Activated naive CD8-positive, alpha-beta T cell (primary cell): Measurements from ENCODE around the gene ANKDD1A.

ENCODE experiments used
- H3K27ac Mint-ChIP-seq: one replicate; pipeline ENCODE4 v1.8.0; 2021; ENCODE audit warnings: mixed read lengths
- H3K27me3 Mint-ChIP-seq: one replicate; pipeline ENCODE4 v1.8.0; 2021; ENCODE audit warnings: mixed read lengths
- H3K36me3 Mint-ChIP-seq: one replicate; pipeline ENCODE4 v1.8.0; 2021; ENCODE audit warnings: mixed read lengths
- H3K4me1 Mint-ChIP-seq: one replicate; pipeline ENCODE4 v1.8.0; 2021; ENCODE audit warnings: low read depth, mixed read lengths
- H3K4me3 Mint-ChIP-seq: one replicate; pipeline ENCODE4 v1.8.0; 2021; ENCODE audit warnings: mild to moderate bottlenecking, mixed read lengths
- H3K9me3 Mint-ChIP-seq: one replicate; pipeline ENCODE4 v1.8.0; 2021; ENCODE audit warnings: low read depth, mixed read lengths

The ANKDD1A gene

GRCh38 chr15:64911311-64912186 is at the start of gene ANKDD1A:
ANKDD1A (plus strand) TSS chr15:64911902; CDS start chr15:64911931, 29 bp downstream.
- H3K27me3 Mint-ChIP-seq = no peaks in the 10 kb centered on the region
- H3K4me1 Mint-ChIP-seq = peaks cover 14% of the 10 kb centered on the region
- H3K27ac Mint-ChIP-seq = no peak within 1 kb of the TSS
- peak within 1 kb of the TSS; percentile 73 for H3K4me3 Mint-ChIP-seq
- H3K9me3 Mint-ChIP-seq = no peaks in the 10 kb centered on the region
- H3K36me3 Mint-ChIP-seq = no peaks in the 10 kb centered on the region

GRCh38 chr15:64861960-64862359 is 49.7 kb upstream of the ANKDD1A start:
- Mint-ChIP-seq H3K36me3 (no peaks in the 10 kb centered on the region), H3K9me3 (no peaks in the 10 kb centered on the region), H3K4me3 (no peak overlapping the region), H3K27me3 (no peaks in the 10 kb centered on the region), H3K4me1 (peaks cover 12% of the 10 kb centered on the region), H3K27ac (no peak overlapping the region)

GRCh38 chr15:64862408-64862807 is 49.3 kb upstream of the ANKDD1A start:
- Mint-ChIP-seq H3K36me3 (no peaks in the 10 kb centered on the region), H3K27ac (no peak overlapping the region), H3K4me1 (peaks cover 8% of the 10 kb centered on the region), H3K27me3 (no peaks in the 10 kb centered on the region), H3K4me3 (no peak overlapping the region), H3K9me3 (no peaks in the 10 kb centered on the region)

- Mint-ChIP-seq H3K27ac (no peak overlapping the region), H3K4me1 (no peaks in the 10 kb centered on the region), H3K4me3 (no peak overlapping the region), H3K27me3 (no peaks in the 10 kb centered on the region), H3K36me3 (no peaks in the 10 kb centered on the region), H3K9me3 (no peaks in the 10 kb centered on the region)
Measured at GRCh38 chr15:64864068-64864467, 47.6 kb upstream of the ANKDD1A start.

GRCh38 chr15:64865126-64865997 is 46.3 kb upstream of the ANKDD1A start:
- Mint-ChIP-seq H3K36me3 (no peaks in the 10 kb centered on the region), H3K9me3 (no peaks in the 10 kb centered on the region), H3K4me3 (no peak overlapping the region), H3K4me1 (peaks cover 2% of the 10 kb centered on the region), H3K27ac (no peak overlapping the region), H3K27me3 (no peaks in the 10 kb centered on the region)

GRCh38 chr15:64865998-64866520 is 45.6 kb upstream of the ANKDD1A start:
- Mint-ChIP-seq H3K9me3 (no peaks in the 10 kb centered on the region), H3K36me3 (no peaks in the 10 kb centered on the region), H3K4me1 (peaks cover 2% of the 10 kb centered on the region), H3K27ac (no peak overlapping the region), H3K27me3 (no peaks in the 10 kb centered on the region), H3K4me3 (no peak overlapping the region)

- no peaks in the 10 kb centered on the region for H3K9me3 Mint-ChIP-seq
- H3K27ac Mint-ChIP-seq = peak overlapping the region; percentile 55
- no peaks in the 10 kb centered on the region for H3K36me3 Mint-ChIP-seq
- H3K4me1 Mint-ChIP-seq = peaks cover 4% of the 10 kb centered on the region
- H3K4me3 Mint-ChIP-seq = no peak overlapping the region
- no peaks in the 10 kb centered on the region for H3K27me3 Mint-ChIP-seq
Measured at GRCh38 chr15:64869501-64869900, 42.2 kb upstream of the ANKDD1A start.

- H3K36me3 Mint-ChIP-seq = no peaks in the 10 kb centered on the region
- H3K4me3 Mint-ChIP-seq = no peak overlapping the region
- H3K27me3 Mint-ChIP-seq = no peaks in the 10 kb centered on the region
- peaks cover 4% of the 10 kb centered on the region for H3K4me1 Mint-ChIP-seq
- H3K27ac Mint-ChIP-seq = no peak overlapping the region
- H3K9me3 Mint-ChIP-seq = no peaks in the 10 kb centered on the region
Measured at GRCh38 chr15:64870353-64870752, 41.3 kb upstream of the ANKDD1A start.

GRCh38 chr15:64875641-64876223 is 36.0 kb upstream of the ANKDD1A start:
- Mint-ChIP-seq H3K9me3 (no peaks in the 10 kb centered on the region), H3K36me3 (no peaks in the 10 kb centered on the region), H3K27me3 (no peaks in the 10 kb centered on the region), H3K4me3 (no peak overlapping the region), H3K27ac (no peak overlapping the region), H3K4me1 (peaks cover 2% of the 10 kb centered on the region)

GRCh38 chr15:64877435-64877834 is 34.3 kb upstream of the ANKDD1A start:
- no peaks in the 10 kb centered on the region for H3K9me3 Mint-ChIP-seq
- H3K27ac Mint-ChIP-seq = no peak overlapping the region
- no peaks in the 10 kb centered on the region for H3K27me3 Mint-ChIP-seq
- H3K36me3 Mint-ChIP-seq = no peaks in the 10 kb centered on the region
- H3K4me3 Mint-ChIP-seq = no peak overlapping the region
- H3K4me1 Mint-ChIP-seq = peaks cover 7% of the 10 kb centered on the region

- Mint-ChIP-seq H3K27ac (no peak overlapping the region), H3K4me1 (peaks cover 18% of the 10 kb centered on the region), H3K4me3 (no peak overlapping the region), H3K36me3 (no peaks in the 10 kb centered on the region), H3K27me3 (no peaks in the 10 kb centered on the region), H3K9me3 (no peaks in the 10 kb centered on the region)
Measured at GRCh38 chr15:64878705-64879104, 33.0 kb upstream of the ANKDD1A start.

GRCh38 chr15:64883100-64883581 is 28.6 kb upstream of the ANKDD1A start:
- H3K27me3 Mint-ChIP-seq = no peaks in the 10 kb centered on the region
- H3K27ac Mint-ChIP-seq = peak overlapping the region; percentile 88
- H3K4me1 Mint-ChIP-seq = peaks cover 28% of the 10 kb centered on the region
- H3K9me3 Mint-ChIP-seq = no peaks in the 10 kb centered on the region
- H3K4me3 Mint-ChIP-seq = peak overlapping the region; percentile 75
- H3K36me3 Mint-ChIP-seq = no peaks in the 10 kb centered on the region

GRCh38 chr15:64883997-64884511 is 27.6 kb upstream of the ANKDD1A start:
- H3K27ac Mint-ChIP-seq = peak overlapping the region; percentile 88

GRCh38 chr15:64884679-64885078 is 27.0 kb upstream of the ANKDD1A start:
- Mint-ChIP-seq H3K4me3 (peak overlapping the region; percentile 75), H3K9me3 (no peaks in the 10 kb centered on the region), H3K27me3 (no peaks in the 10 kb centered on the region), H3K36me3 (no peaks in the 10 kb centered on the region), H3K4me1 (peaks cover 28% of the 10 kb centered on the region), H3K27ac (no peak overlapping the region)

More at GRCh38 chr15:64883997-64884511, 27.6 kb upstream of the ANKDD1A start:
- peaks cover 28% of the 10 kb centered on the region for H3K4me1 Mint-ChIP-seq
- no peaks in the 10 kb centered on the region for H3K9me3 Mint-ChIP-seq
- H3K27me3 Mint-ChIP-seq = no peaks in the 10 kb centered on the region
- no peaks in the 10 kb centered on the region for H3K36me3 Mint-ChIP-seq
- H3K4me3 Mint-ChIP-seq = peak overlapping the region; percentile 75
